ENCODE results near the gene ALPK3.

- TF ChIP-seq, protein P1, sequence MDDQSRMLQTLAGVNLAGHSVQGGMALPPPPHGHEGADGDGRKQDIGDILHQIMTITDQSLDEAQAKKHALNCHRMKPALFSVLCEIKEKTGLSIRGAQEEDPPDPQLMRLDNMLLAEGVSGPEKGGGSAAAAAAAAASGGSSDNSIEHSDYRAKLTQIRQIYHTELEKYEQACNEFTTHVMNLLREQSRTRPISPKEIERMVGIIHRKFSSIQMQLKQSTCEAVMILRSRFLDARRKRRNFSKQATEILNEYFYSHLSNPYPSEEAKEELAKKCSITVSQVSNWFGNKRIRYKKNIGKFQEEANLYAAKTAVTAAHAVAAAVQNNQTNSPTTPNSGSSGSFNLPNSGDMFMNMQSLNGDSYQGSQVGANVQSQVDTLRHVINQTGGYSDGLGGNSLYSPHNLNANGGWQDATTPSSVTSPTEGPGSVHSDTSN (IDR thresholded peaks at IDR 0.05; ENCODE audit: insufficient replicate concordance, low read depth, low read length) = no peak
- TF ChIP-seq PAX5 (IDR thresholded peaks at IDR 0.05; ENCODE audit: borderline replicate concordance, low read depth, low read length) (no peak), CBX3 (IDR thresholded peaks at IDR 0.05; ENCODE audit: borderline replicate concordance, low read depth) (no peak), SP1 (IDR thresholded peaks at IDR 0.05; ENCODE audit: low read depth, low read length) (no peak), PAX8 (IDR thresholded peaks at IDR 0.05) (no peak), SMC3 (IDR thresholded peaks at IDR 0.05; ENCODE audit: borderline replicate concordance, low read length) (no peak), ZNF24 (IDR thresholded peaks at IDR 0.05) (no peak), RAD51 (IDR thresholded peaks at IDR 0.05) (no peak), POU2F2 (IDR thresholded peaks at IDR 0.05; ENCODE audit: borderline replicate concordance, low read depth, low read length) (no peak), CBFB (IDR thresholded peaks at IDR 0.05; ENCODE audit: low read depth) (no peak), BHLHE40 (IDR thresholded peaks at IDR 0.05; ENCODE audit: borderline replicate concordance in 1 of 2, low read depth in 2 of 2, low read length in 1 of 2) (no peak), CHD2 (IDR thresholded peaks at IDR 0.05; ENCODE audit: borderline replicate concordance, low read depth, low read length) (no peak)
Observed at GRCh38 chr15:84781495-84781894, 35.7 kb upstream of the ALPK3 start.

All from GM12878 (cell line).